DMS 273 (cell line): Measurements from ENCODE around the gene MLKL.
"Not testable (repeated sequence)": the region's sequence is repeated elsewhere in the genome, so short reads cannot be mapped to it uniquely, and the experiment has no call there.

Experiments
- DNase-seq: peaks from one replicate; lab custom pipeline; 2025; ENCODE audit not compliant: unreplicated experiment; lab: John Stamatoyannopoulos, UW

The MLKL gene

GRCh38 chr16:74709441-74709877 is 8.8 kb upstream of the MLKL start:
- DNase-seq, result peak; percentile 90

- DNase-seq, result peak; percentile 51
Measured at GRCh38 chr16:74700116-74700437, 585 bp downstream of the MLKL start.

- DNase-seq, result no peak
Measured at GRCh38 chr16:74699666-74700065, 996 bp downstream of the MLKL start.

- DNase-seq, result no peak
Measured at GRCh38 chr16:74698222-74698621, 2.4 kb downstream of the MLKL start.

- DNase-seq, result peak; percentile 94
Measured at GRCh38 chr16:74695450-74696422, 4.9 kb downstream of the MLKL start.

GRCh38 chr16:74691093-74691855 is 9.4 kb downstream of the MLKL start:
- no peak for DNase-seq

- DNase-seq, result no peak
Measured at GRCh38 chr16:74682556-74682955, 18.1 kb downstream of the MLKL start.

- no peak for DNase-seq
Measured at GRCh38 chr16:74680681-74681080, 20.0 kb downstream of the MLKL start.

GRCh38 chr16:74679983-74680382 is 20.7 kb downstream of the MLKL start:
- no peak for DNase-seq

GRCh38 chr16:74677868-74678267 is 22.8 kb downstream of the MLKL start:
- DNase-seq, result no peak

GRCh38 chr16:74673876-74674275 is 26.8 kb downstream of the MLKL start:
- no peak for DNase-seq

GRCh38 chr16:74668877-74669276 is 31.8 kb downstream of the MLKL start:
- not testable (repeated sequence) for DNase-seq

- peak; percentile 66 for DNase-seq
Measured at GRCh38 chr16:74667255-74667700, 33.4 kb downstream of the MLKL start.

- DNase-seq, result peak; percentile 99
Measured at GRCh38 chr16:74666425-74667254, 34.0 kb downstream of the MLKL start, which contains the start of gene RFWD3. RFWD3 (minus strand) TSS chr16:74666877; CDS start chr16:74661449, 5,428 bp downstream.

GRCh38 chr16:74666010-74666421 is 34.6 kb downstream of the MLKL start:
- DNase-seq, result no peak

GRCh38 chr16:74661064-74661463 is 39.6 kb downstream of the MLKL start:
- no peak for DNase-seq

- no peak for DNase-seq
Measured at GRCh38 chr16:74660383-74660782, 40.3 kb downstream of the MLKL start.

- DNase-seq, result no peak
Measured at GRCh38 chr16:74659041-74659440, 41.6 kb downstream of the MLKL start.

GRCh38 chr16:74657870-74658642 is 42.6 kb downstream of the MLKL start:
- DNase-seq, result no peak

- DNase-seq, result no peak
Measured at GRCh38 chr16:74654536-74655050, 46.1 kb downstream of the MLKL start.
